Heart left ventricle (tissue), 16 donors: Measurements from ENCODE around the gene PSAPL1. TPM values are rescaled to one million over a fixed set of nuclear protein-coding genes. Genes with fewer than 3 reads are reported as not detected.

Source experiments
- ATAC-seq, 4 donors: fragments of 200-7000 bp; cut with Tn5 transposase; one replicate each; pipeline ENCODE4 v1.9.1; 2020 to 2022; ENCODE audit warnings: moderate library complexity in 4 of 4, mild to moderate bottlenecking in 3 of 4, moderate number of reproducible peaks in 1 of 4
- DNase-seq, 5 donors: peaks; one replicate each; pipeline ENCODE4 v3.0.0-alpha.2; 2020
- H3K27ac ChIP-seq, 12 donors: fragments of 200-600 bp; sonication (generic) in 4 of 12; one replicate each; pipeline versions ENCODE4 v1.5.0 to v1.8.0; 2016 to 2022; ENCODE audit warnings: mild to moderate bottlenecking in 2 of 12
- H3K27me3 ChIP-seq, 9 donors: fragments of 200-600 bp; sonication (generic) in 2 of 9; one replicate each; pipeline versions ENCODE4 v1.5.1 to v1.8.0; 2016 to 2022; ENCODE audit warnings: mild to moderate bottlenecking in 3 of 9
- H3K36me3 ChIP-seq, 9 donors: fragments of 200-600 bp; sonication (generic) in 2 of 9; one replicate each; pipeline versions ENCODE4 v1.5.0 to v1.8.0; 2018 to 2022; ENCODE audit warnings: mild to moderate bottlenecking in 2 of 9
- H3K4me1 ChIP-seq, 12 donors: fragments of 200-600 bp; sonication (generic) in 4 of 12; one replicate each; pipeline versions ENCODE4 v1.5.0 to v1.8.0; 2016 to 2022; ENCODE audit warnings: mild to moderate bottlenecking in 3 of 12
- H3K4me3 ChIP-seq, 12 donors: fragments of 200-600 bp; sonication (generic) in 4 of 12; one replicate each; pipeline versions ENCODE4 v1.5.0 to v1.8.0; 2017 to 2022; ENCODE audit warnings: mild to moderate bottlenecking in 9 of 12, moderate library complexity in 4 of 12
- H3K9me3 ChIP-seq, 12 donors: fragments of 200-600 bp; sonication (generic) in 4 of 12; one replicate each; pipeline versions ENCODE4 v1.5.0 to v1.8.0; 2016 to 2022; ENCODE audit warnings: mild to moderate bottlenecking in 1 of 12
- CTCF ChIP-seq, 12 donors: fragments of 200-600 bp; sonication (generic) in 4 of 12; IDR thresholded peaks; one replicate each; pipeline versions ENCODE4 v1.5.0 to v1.8.0; 2018 to 2022; ENCODE audit warnings: antibody characterized with exemption in 12 of 12, mild to moderate bottlenecking in 5 of 12
- POLR2A ChIP-seq, 2 donors: fragments of 450-650 bp; IDR thresholded peaks; one replicate each; pipeline ENCODE4 v1.6.1; 2017; ENCODE audit warnings: antibody characterized with exemption in 2 of 2, mild to moderate bottlenecking in 2 of 2, moderate library complexity in 2 of 2
- WGBS, 4 donors: extraction: QIAGEN DNeasy Blood & Tissue Kit in 2 of 4; methylation state at CpG; one replicate each; pipeline versions ENCODE4 v1.1.5 to v1.1.7; 2013 to 2018; 5-methylcytosine and 5-hydroxymethylcytosine counted together
- intact Hi-C, 10 donors: fragments of 100-400 bp; cut with DNase I; formaldehyde crosslinking; loops; one replicate each; pipeline versions ENCODE4 v1.11.1 to v1.14.2; 2022
- polyA plus RNA-seq, 2 donors: library from polyadenylated mRNA; stranded (reverse); fragments of 200-250 nt; gene quantifications; one replicate each; pipeline ENCODE4 v1.2.3, GENCODE V29; 2013
- total RNA-seq, 9 donors: library from RNA; depleted of rRNA in 2 of 9; stranded (reverse); fragments of >200 nt in 2 of 9; fragmentation: NEBNext Ultra II Directional in 3 of 9; extraction: Animal tissue kit (Norgen Biotek cat#: 25700) in 3 of 9; gene quantifications; one replicate each; pipeline versions ENCODE4 v1.1.0 to v1.2.4, GENCODE V29; 2016 to 2023
- donor health status: ischemic (EF 13 %, LVEDD 7.1; RV severe dilation, severe dysfunction).
- donor health status: healthy with polysubstance abuse.
- donor health status: DM: no; HTN: yes; CAD: no.
- donor health status: DM: no; HTN: no; CAD: no.
- donor health status: ischemic (EF 25% LVEDD 6.9; RV normal size, moderate dysfunction).
- donor health status: ischemic (EF 25% LVEDD 5.7; RV mildly dilated, moderate dysfunction).
- donor health status: healthy.
- donor health status: DM: yes; HTN: yes; CAD: no.
- donor health status: ischemic (EF 35%, LVEDD 5.7; RV mildly dilated, moderate dysfunction).
- donor health status: nonischemic (EF 11% LVEDD 7.7; RV severe dilation, severe dysfunction).
- donor health status: DM: yes; HTN: yes; CAD: no.
- donor health status: PGD.
- donor health status: ischemic (EF 29% LVEDD 5.4; RV normal size, mild dysfunction).
- donor health status: nonischemic (EF 23%, LVEDD 6.1; RV moderate dilation, normal function).

Gene PSAPL1
- total and polyA plus RNA-seq, 11 donors = 0.11 TPM; not detected in 10

GRCh38 chr4:7451434-7451789, 16.7 kb upstream of the PSAPL1 start:
- Histone ChIP-seq H3K9me3 (no peaks in the 10 kb centered on the region), H3K27me3 (no peaks in the 10 kb centered on the region), H3K4me3 (no peak overlapping the region), H3K36me3 (no peaks in the 10 kb centered on the region), H3K27ac (no peak overlapping the region), H3K4me1 (no peaks in the 10 kb centered on the region)
- WGBS, 4 donors = 59 to 90% (median 63%) methylated on average over 1 to 2 of the region's 2 CpGs
- TF ChIP-seq CTCF (IDR thresholded peaks at IDR 0.05) = no peak
- TF ChIP-seq POLR2A (IDR thresholded peaks at IDR 0.05) = no peak
- no peak for DNase-seq
- intact Hi-C loops = no loop called here
- peak in 2 of 4 donors; percentile 13 to 46 for ATAC-seq

- no peak for DNase-seq
- H3K27ac ChIP-seq = no peak overlapping the region
- WGBS, 4 donors = 72 to 81% (median 76%) methylated on average over 5 of the region's 5 CpGs
These were observed 16.2 kb upstream of the PSAPL1 start for GRCh38 chr4:7450775-7451433.

GRCh38 chr4:7448036-7448435, 13.3 kb upstream of the PSAPL1 start:
- DNase-seq (no peak), ATAC-seq (no peak)
- Histone ChIP-seq H3K4me1 (no peaks in the 10 kb centered on the region), H3K9me3 (no peaks in the 10 kb centered on the region), H3K4me3 (no peak overlapping the region), H3K27me3 (peaks cover 0 to 9% (median 0%) of the 10 kb centered on the region in 9 donors), H3K36me3 (no peaks in the 10 kb centered on the region), H3K27ac (no peak overlapping the region)
- intact Hi-C loops = no loop called here
- 70 to 77% (median 74%) methylated on average over 16 of the region's 16 CpGs for WGBS, 4 donors
- no peak for TF ChIP-seq POLR2A (IDR thresholded peaks at IDR 0.05)
- TF ChIP-seq CTCF (IDR thresholded peaks at IDR 0.05) = no peak

More at GRCh38 chr4:7450775-7451433, 16.2 kb upstream of the PSAPL1 start:
- Histone ChIP-seq H3K4me3 (no peak overlapping the region), H3K36me3 (no peaks in the 10 kb centered on the region), H3K9me3 (no peaks in the 10 kb centered on the region), H3K27me3 (no peaks in the 10 kb centered on the region), H3K4me1 (no peaks in the 10 kb centered on the region)
- no peak for TF ChIP-seq CTCF (IDR thresholded peaks at IDR 0.05)
- TF ChIP-seq POLR2A (IDR thresholded peaks at IDR 0.05) = no peak
- intact Hi-C loops = no loop called here
- no peak for ATAC-seq

- WGBS, 4 donors = 89 to 100% (median 89%) methylated on average over 3 of the region's 3 CpGs
- DNase-seq (no peak), ATAC-seq (no peak)
- no peak for TF ChIP-seq CTCF (IDR thresholded peaks at IDR 0.05)
- no peak for TF ChIP-seq POLR2A (IDR thresholded peaks at IDR 0.05)
- H3K27ac ChIP-seq = no peak overlapping the region
- H3K27me3 ChIP-seq = peaks cover 0 to 9% (median 0%) of the 10 kb centered on the region in 9 donors
- intact Hi-C loops = no loop called here
- H3K4me3 ChIP-seq = no peak overlapping the region
- H3K4me1 ChIP-seq = no peaks in the 10 kb centered on the region
- H3K36me3 ChIP-seq = no peaks in the 10 kb centered on the region
- no peaks in the 10 kb centered on the region for H3K9me3 ChIP-seq
These were observed 12.5 kb upstream of the PSAPL1 start for GRCh38 chr4:7447236-7447635.
